GM19372 (cell line): ENCODE results near the gene FOXR1.

ENCODE experiments used
- ATAC-seq: cut with Tn5 transposase; IDR thresholded peaks from one replicate; pipeline ENCODE4 v1.9.1; 2021; ENCODE audit warnings: mild to moderate bottlenecking, low read depth, moderate library complexity; ENCODE audit not compliant: unreplicated experiment

FOXR1 gene

GRCh38 chr11:119024430-119025098 is 53.0 kb downstream of the FOXR1 start:
- no peak for ATAC-seq

GRCh38 chr11:119025099-119025473 is 53.5 kb downstream of the FOXR1 start:
- no peak for ATAC-seq

- no peak for ATAC-seq
Measured at GRCh38 chr11:119025541-119025940, 54.0 kb downstream of the FOXR1 start.

GRCh38 chr11:119025978-119026766 is 54.6 kb downstream of the FOXR1 start:
- ATAC-seq = no peak

- ATAC-seq = no peak
Measured at GRCh38 chr11:119026970-119027369, 55.4 kb downstream of the FOXR1 start.

- no peak for ATAC-seq
Measured at GRCh38 chr11:119027561-119028345, 56.2 kb downstream of the FOXR1 start.

- no peak for ATAC-seq
Measured at GRCh38 chr11:119028346-119029068, 56.9 kb downstream of the FOXR1 start.

GRCh38 chr11:119029069-119029339 is 57.4 kb downstream of the FOXR1 start:
- no peak for ATAC-seq

GRCh38 chr11:119029340-119030028 is 57.9 kb downstream of the FOXR1 start:
- ATAC-seq = no peak

GRCh38 chr11:119030029-119030328 is 58.4 kb downstream of the FOXR1 start:
- ATAC-seq = no peak

- ATAC-seq = peak; percentile 92
Measured at GRCh38 chr11:119030329-119031047, 58.9 kb downstream of the FOXR1 start, which contains the start of gene SLC37A4. Gene SLC37A4 (minus strand): TSS chr11:119030877.
